ENCODE data around the gene MYO5A.
"Not testable (repeated sequence)": the region's sequence is repeated elsewhere in the genome, so short reads cannot be mapped to it uniquely, and the experiment has no call there.

The MYO5A gene

DNA sequence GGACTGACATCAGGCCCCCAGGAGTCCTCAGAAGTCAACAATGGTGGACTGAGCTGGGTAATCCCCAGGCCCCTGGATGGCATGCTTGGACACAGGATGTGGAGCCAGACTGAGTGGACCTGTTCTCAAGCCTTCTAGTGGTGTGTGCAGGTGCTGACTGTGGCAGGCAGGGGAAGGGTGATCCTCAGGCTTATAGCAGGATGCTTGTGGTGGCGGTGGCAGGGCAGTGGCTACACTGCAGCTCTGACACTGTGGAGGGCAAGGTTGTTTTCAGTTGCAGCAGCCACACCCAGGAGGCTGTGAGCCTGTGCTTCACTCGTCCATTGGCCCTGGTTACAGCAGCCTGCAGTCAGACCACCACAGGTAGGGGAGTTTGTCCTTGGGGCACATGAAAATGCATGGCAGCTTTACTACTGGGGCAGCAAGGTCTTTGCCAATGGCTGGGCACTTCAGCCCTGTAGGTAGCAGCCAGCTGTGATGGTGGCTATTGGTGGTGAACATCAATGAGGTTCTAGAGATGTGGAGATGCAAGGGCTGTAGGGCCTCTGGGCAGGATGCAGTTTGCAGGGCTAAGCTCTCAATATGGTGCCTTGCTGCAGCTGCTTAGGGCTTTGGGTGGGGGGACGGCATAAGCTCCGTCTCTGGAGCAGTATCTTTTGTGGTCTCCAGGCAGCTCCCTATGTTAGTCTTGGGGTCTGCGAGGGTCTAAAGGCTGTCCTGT, 17.5 kb upstream of the MYO5A start:
- no peak for DNase-seq (ENCODE audit: low read depth in 1 of 2, low spot score in 1 of 2)

GRCh38 chr15:52540374-52541012, 11.8 kb upstream of the MYO5A start:
- no peak for DNase-seq (ENCODE audit: low read depth in 1 of 2, low spot score in 1 of 2)

- no peak for DNase-seq (ENCODE audit: low read depth in 1 of 2, low spot score in 1 of 2)
These were observed 8.8 kb upstream of the MYO5A start for GRCh38 chr15:52537459-52537858.

- no peak for DNase-seq (ENCODE audit: low read depth in 1 of 2, low spot score in 1 of 2)
These were observed 3.7 kb upstream of the MYO5A start for GRCh38 chr15:52532427-52532826.

- DNase-seq (ENCODE audit: low read depth in 1 of 2, low spot score in 1 of 2) = no peak
These were observed 1.3 kb upstream of the MYO5A start for GRCh38 chr15:52529940-52530339.

GRCh38 chr15:52529341-52529924, 753 bp upstream of the MYO5A start:
- DNase-seq (ENCODE audit: low read depth in 1 of 2, low spot score in 1 of 2) = peak in 1 of 2 donors; percentile 4

DNA sequence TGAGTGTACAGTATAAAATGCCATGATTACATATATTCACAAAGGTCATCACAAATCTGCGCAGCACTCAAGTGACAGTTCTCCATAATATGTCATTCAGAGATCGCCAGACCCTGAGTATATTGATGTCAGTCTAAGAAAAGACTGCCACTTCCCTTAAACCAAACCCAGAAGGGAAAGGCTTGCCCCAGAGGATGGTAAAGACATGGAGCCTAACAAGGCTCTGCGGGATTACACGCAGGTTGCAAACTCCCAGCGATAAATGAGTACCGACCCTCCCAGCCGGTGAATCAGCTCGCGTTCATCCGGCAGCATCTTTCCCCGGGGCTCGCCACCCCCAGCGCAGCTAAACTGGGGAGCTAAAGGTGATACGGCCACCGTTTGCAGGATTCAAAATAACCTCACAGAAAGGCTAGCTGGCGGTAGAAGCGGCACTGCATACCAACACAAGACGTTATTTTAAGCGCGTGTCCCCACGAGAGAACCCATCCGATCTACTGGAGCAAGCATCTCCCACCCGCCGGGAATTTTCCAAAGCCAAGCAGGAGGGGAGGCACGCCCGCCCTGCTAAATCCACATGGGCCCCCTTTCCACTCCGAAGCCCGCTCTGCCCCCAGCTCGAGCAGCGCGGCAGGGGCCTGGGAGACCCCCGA, 643 bp downstream of the MYO5A start:
- DNase-seq (ENCODE audit: low read depth in 1 of 2, low spot score in 1 of 2) = peak; percentile 14 to 16

GRCh38 chr15:52527196-52527910, 1.3 kb downstream of the MYO5A start:
- DNase-seq (ENCODE audit: low read depth in 1 of 2, low spot score in 1 of 2) = no peak

DNA sequence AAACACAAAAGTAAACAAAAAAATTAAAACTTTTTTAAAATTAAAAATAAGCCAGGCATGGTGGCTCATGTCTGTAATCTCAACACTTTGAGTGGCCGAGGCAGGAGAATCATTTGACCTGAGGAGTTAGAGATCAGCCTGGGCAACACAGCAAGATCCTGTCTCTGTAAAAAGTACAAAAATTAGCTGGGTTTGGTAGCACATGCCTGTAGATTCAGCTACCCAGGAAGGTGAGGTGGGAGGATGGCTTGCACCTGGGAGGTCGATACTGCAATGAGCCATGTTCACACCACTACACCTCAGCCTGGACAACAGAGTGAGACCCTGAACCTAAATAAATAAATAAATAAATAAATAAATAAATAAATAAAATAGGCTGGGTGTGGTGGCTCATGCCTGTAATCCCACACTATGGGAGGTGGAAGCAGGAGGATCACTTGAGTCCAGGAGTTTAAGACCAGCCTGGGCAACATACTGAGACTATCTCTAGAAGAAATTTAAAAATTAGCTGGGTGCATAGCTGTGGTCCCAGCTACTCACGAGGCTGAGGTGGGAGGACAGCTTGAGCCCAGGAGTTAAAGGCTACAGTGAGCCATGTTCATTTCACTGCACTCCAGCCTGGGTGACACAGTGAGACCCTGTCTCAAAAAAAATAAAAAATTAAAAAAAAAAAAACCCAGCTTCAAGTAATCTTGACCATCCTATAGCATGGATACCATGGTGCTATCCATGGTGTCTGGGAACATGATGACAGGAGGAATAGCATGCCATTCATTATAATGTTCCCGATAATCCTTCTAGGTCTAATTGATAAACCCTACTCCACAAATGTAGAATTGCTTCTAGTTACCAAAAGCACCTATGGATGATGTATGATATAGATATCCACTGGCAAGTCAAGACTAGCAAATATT, 4.2 kb downstream of the MYO5A start:
- no peak for DNase-seq (ENCODE audit: low read depth in 1 of 2, low spot score in 1 of 2)

DNA sequence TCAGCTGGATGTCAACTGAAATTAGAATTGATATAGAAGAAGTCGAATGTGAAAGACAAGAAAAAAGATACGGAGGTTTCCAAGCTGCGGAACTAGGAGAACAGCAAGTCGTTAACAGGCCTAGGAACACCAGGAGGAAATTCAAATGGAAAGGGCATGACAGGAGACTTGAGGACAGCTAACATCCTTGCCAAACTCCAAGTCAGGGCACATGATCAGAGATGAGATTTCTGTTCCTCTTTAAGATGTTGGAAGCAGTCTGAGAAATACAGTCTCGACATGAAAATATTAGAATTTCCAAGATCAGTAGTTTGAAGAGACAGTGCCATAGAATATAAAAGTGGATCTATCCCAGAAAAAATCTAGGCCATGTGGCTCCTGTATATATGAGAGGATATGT, 5.0 kb downstream of the MYO5A start:
- no peak for DNase-seq (ENCODE audit: low read depth in 1 of 2, low spot score in 1 of 2)

DNA sequence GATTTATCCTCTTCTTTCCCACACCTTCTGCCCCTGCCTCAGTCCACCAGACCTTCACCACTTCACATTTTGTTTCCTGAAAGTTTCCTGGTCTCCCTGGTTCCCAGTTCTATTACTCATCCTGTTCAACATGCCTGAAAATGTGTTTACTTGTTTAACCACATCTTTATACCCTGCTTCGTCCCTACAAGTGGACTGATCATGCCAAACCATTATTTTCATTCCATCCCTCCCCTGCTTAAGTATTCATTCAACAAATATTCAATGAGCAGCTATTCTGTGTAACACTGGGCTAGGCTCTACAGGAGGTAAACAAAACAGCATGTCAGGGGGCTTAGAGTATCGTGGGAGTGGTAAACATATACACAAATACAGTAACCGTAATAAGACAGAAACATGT, 5.5 kb downstream of the MYO5A start:
- no peak for DNase-seq (ENCODE audit: low read depth in 1 of 2, low spot score in 1 of 2)

DNA sequence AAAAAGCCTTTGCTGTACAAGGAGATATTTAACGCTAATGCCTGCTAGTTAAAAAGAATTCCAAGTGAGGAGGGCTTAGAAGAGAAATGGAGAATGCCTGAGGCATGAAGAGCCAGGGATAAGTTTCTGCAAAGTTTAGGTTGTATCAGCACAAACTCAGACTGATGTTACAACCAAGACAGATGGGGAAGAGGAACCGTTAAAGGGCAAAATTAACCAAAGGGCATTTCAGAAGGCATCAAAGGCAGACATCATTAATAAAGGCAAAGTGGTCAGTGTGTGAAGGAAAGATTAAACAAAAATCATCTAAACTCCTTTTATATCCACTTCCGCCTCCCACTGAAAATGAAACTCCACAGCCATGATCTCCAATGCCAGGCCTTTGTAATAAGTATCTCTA, 7.0 kb downstream of the MYO5A start:
- DNase-seq (ENCODE audit: low read depth in 1 of 2, low spot score in 1 of 2) = no peak

- no peak for DNase-seq (ENCODE audit: low read depth in 1 of 2, low spot score in 1 of 2)
These were observed 8.3 kb downstream of the MYO5A start for GRCh38 chr15:52520421-52520820.

- no peak for DNase-seq (ENCODE audit: low read depth in 1 of 2, low spot score in 1 of 2)
These were observed 10.0 kb downstream of the MYO5A start for GRCh38 chr15:52518487-52519371.

- DNase-seq (ENCODE audit: low read depth in 1 of 2, low spot score in 1 of 2) = no peak
These were observed 11.7 kb downstream of the MYO5A start for GRCh38 chr15:52517014-52517413.

DNA sequence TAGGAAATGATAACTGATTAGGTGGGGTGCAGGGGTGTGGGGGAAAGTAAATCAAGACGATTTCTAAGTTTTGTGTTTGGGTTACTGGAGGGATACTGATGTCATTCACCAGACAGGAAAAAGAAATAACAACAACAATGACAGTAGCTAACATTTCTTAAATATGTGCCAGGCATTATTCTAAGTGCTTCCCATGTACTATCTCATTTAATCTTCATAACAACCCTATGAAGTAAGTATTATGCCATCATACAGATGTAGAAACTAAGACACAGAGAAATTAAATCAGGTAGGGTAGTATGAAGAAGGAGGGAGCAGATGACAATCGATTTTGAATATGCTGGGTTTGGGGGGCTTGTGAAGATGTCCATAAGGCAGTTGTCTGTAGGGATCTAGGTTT, 13.3 kb downstream of the MYO5A start:
- no peak for DNase-seq (ENCODE audit: low read depth in 1 of 2, low spot score in 1 of 2)

DNA sequence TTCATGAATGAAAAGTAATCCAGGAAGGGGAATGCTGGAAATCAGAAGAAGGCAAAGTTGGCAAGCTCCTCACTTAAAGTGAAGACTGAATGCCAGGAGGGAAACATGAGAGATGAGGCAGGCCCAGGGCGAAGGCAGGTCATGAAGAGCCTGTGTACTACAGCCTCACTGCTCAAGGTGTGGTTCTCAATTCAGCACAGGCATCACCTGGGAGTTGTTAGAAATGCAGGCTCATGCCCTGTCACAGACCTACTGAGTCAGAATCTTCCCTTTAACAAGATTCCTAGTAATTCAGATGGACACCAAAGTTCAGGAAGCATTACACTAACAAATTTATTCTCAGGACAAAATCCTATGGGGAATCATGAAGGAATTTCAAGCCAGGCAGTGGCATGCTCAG, 14.2 kb downstream of the MYO5A start:
- DNase-seq (ENCODE audit: low read depth in 1 of 2, low spot score in 1 of 2) = no peak

DNA sequence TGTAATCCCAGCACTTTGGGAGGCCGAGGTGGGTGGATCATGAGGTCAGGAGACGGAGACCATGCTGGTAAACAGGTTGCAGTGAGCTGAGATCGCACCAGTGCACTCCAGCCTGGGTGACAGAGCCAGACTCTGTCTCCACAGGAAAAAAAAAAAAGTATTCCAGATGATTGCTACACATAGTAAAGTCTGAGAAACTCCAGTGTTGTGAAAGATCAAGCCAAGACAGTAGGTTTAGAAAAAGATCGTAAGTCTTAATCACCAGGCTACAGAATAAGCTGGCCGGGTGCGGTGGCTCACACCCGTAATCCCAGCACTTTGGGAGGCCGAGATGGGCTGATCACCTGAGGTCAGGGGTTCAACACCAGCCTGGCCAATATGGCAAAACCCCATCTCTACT, 15.8 kb downstream of the MYO5A start:
- DNase-seq (ENCODE audit: low read depth in 1 of 2, low spot score in 1 of 2) = not testable (repeated sequence)

DNA sequence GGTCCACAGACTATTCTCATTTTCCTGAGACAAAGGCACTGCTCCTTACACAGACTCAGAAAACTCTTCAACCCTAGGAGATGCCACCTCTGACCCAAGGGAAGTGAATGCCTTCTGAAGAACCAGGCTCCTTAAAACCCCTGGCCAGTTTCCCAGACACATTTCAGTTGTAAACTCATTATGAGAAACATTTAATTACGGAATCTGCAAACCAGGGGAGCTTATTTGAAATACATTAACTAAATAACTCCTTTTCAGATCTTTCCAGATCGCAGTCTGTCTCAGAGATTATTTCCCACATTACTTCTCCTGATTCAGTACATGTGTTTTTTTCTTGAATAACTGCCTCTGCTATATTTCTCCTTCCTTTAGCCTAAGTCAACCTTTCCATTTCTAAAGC, 17.6 kb downstream of the MYO5A start:
- DNase-seq (ENCODE audit: low read depth in 1 of 2, low spot score in 1 of 2) = no peak

Measured in activated T-helper 1 cell treated with anti-CD3 and anti-CD28 coated beads, Interleukin-2, amount 50 U/mL, for 16 hours (primary cell).